Measurements from ENCODE around the gene PIK3AP1. TPM values are rescaled to one million over a fixed set of nuclear protein-coding genes. Genes with fewer than 3 reads are reported as not detected.

The PIK3AP1 gene
- total RNA-seq (2014; rRNA removed): 3.7 and 4.7 TPM in 2 replicates
- Bru-seq, nascent RNA: percentile 32 among the genes with signal in this experiment
- percentile 31 among the genes with signal in this experiment for BruChase-seq, experiment 1, labeled RNA remaining after a 6-hour chase
- BruChase-seq, experiment 2, labeled RNA remaining after a 2-hour chase: percentile 20 among the genes with signal in this experiment
- long read RNA-seq, partial matches to known transcripts: 2 of 4 reads
- long read RNA-seq, other reads (novel, unspliced or antisense): 2 of 4 reads

DNA sequence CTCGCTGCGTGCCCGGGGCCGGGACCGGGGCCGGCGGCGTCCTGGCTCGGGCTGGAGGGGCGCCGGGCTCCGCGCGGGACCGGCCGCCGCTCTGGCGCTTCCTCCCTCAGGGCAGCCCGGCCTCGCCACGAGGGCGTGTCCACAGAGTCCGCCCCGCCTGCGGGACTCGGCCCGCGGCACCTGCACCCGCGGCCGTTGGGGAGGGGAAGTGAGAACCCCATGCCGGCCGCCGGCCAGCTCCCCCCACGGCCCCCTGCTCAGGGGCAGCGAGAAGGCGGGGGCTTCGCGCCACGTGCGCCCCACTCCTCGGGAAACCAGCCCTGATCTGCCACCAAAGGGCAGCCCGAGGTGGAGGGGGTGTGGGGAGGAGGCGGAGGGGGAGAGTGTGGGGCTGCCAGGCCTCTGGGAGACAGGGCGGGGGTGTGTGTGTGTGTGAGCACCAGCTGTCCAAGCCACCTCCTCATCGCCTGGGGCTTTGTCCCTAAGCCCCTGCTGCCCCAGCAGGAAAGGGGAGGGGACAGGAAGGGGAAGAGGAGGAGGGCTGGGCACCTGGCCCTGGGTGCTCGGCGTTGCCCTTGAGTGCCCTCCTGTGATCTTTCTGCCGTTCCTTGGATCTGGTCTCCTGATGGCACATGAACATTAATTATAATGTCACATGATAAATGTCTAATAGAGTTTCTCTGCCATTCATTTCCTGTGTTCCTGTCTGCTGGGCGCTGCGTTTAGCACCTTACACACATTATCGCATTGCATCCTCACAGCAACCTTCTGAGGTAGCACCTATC, at the start of gene PIK3AP1:
TSS of gene PIK3AP1 (minus strand) at position 93 of the 785 bp plus-strand sequence. CDS start 120 bp downstream, outside the sequence.
- Histone ChIP-seq H3K9ac (ENCODE audit: low read length) (peak within 1 kb of the TSS; percentile 17; the same call in 1 of the 2 replicates), H3K9me3 (ENCODE audit: low read length) (no peaks in the 10 kb centered on the region), H3K4me1 (ENCODE audit: insufficient read depth, low read length) (peaks cover 11% of the 10 kb centered on the region), H3K27me3 (ENCODE audit: low read length) (no peaks in the 10 kb centered on the region), H3K4me2 (ENCODE audit: low read length) (peak within 1 kb of the TSS; percentile 97), H3K27ac (ENCODE audit: low read length) (no peak within 1 kb of the TSS), H3K36me3 (ENCODE audit: low read depth, low read length) (no peaks in the 10 kb centered on the region), H4K20me1 (ENCODE audit: low read length) (no peaks in the 10 kb centered on the region), H3F3A (ENCODE audit: low read length, unreplicated experiment) (no peaks in the 10 kb centered on the region), H3K9me2 (replicated peaks; ENCODE audit: low read length) (no peaks in the 10 kb centered on the region), H2AFZ (ENCODE audit: low read length) (peak within 1 kb of the TSS; percentile 97), H3K4me3 (ENCODE audit: low read length) (peak within 1 kb of the TSS; percentile 77), H3K79me2 (ENCODE audit: low read length) (no peaks in the 10 kb centered on the region)
- CTCF ChIA-PET: interaction anchor here (0.5 kb wide), 1 partner anchor 80 kb away, joined by 4 read pairs; no protein-coding TSS in a partner anchor
- POLR2A ChIA-PET (ENCODE audit: unreplicated experiment): no interaction called here
- BruUV-seq (replicated peaks): no TSS peak
- ATAC-seq (peak; percentile 69), DNase-seq (peak; percentile 25)
- TF ChIP-seq EZH2phosphoT487 (IDR thresholded peaks at IDR 0.05; ENCODE audit: borderline replicate concordance, low read length) (no peak), EZH2 (IDR thresholded peaks at IDR 0.05; ENCODE audit: low read length, unreplicated experiment) (no peak), CTCF (conservative IDR thresholded peaks at IDR 0.05; ENCODE audit: low read depth, low read length) (no peak)
- intact Hi-C loops (cut with micrococcal nuclease): loop anchor here (5.0 kb wide), 1 partner anchor 112 kb away; the partner anchor contains the start of gene LCOR

GRCh38 chr10:96768136-96768535, 47.8 kb upstream of the PIK3AP1 start:
- Histone ChIP-seq H3K79me2 (ENCODE audit: low read length) (no peaks in the 10 kb centered on the region), H3K27me3 (ENCODE audit: low read length) (no peaks in the 10 kb centered on the region), H3K27ac (ENCODE audit: low read length) (no peak overlapping the region), H3K9me2 (replicated peaks; ENCODE audit: low read length) (no peaks in the 10 kb centered on the region), H3K36me3 (ENCODE audit: low read depth, low read length) (no peaks in the 10 kb centered on the region; the same call in 1 of the 2 replicates), H3K9ac (ENCODE audit: low read length) (no peak overlapping the region), H3K4me1 (ENCODE audit: insufficient read depth, low read length) (no peaks in the 10 kb centered on the region), H3K4me2 (ENCODE audit: low read length) (no peak overlapping the region), H3F3A (ENCODE audit: low read length, unreplicated experiment) (no peaks in the 10 kb centered on the region), H3K4me3 (ENCODE audit: low read length) (no peak overlapping the region), H4K20me1 (ENCODE audit: low read length) (no peaks in the 10 kb centered on the region), H3K9me3 (ENCODE audit: low read length) (no peaks in the 10 kb centered on the region), H2AFZ (ENCODE audit: low read length) (no peak overlapping the region)
- DNase-seq (no peak), ATAC-seq (no peak)
- POLR2A ChIA-PET (ENCODE audit: unreplicated experiment): no interaction called here
- intact Hi-C loops (cut with micrococcal nuclease): loop anchor here (10.0 kb wide), 1 partner anchor 257 kb away; no protein-coding TSS in a partner anchor
- CTCF ChIA-PET: no interaction called here
- TF ChIP-seq EZH2 (IDR thresholded peaks at IDR 0.05; ENCODE audit: low read length, unreplicated experiment) (no peak), EZH2phosphoT487 (IDR thresholded peaks at IDR 0.05; ENCODE audit: borderline replicate concordance, low read length) (no peak), CTCF (conservative IDR thresholded peaks at IDR 0.05; ENCODE audit: low read depth, low read length) (no peak)
- no TSS peak for BruUV-seq (replicated peaks)

All from PC-3 (cell line).